HEK293 (cell line): ENCODE measurements around the gene HRC.

Experiments used
- GLIS1 ChIP-seq: fragments of 450-650 bp; formaldehyde crosslinking; IDR thresholded peaks from 2 replicates; pipeline ENCODE4 v1.5.1; 2016; ENCODE audit warnings: missing biosample characterization, missing genetic modification characterization
- GLIS2 ChIP-seq: fragments of 450-650 bp; formaldehyde crosslinking; IDR thresholded peaks from 2 replicates; pipeline ENCODE4 v1.5.1; 2016; ENCODE audit warnings: missing biosample characterization, missing genetic modification characterization
- KLF1 ChIP-seq: fragments of 450-650 bp; formaldehyde crosslinking; IDR thresholded peaks from 2 replicates; pipeline ENCODE4 v1.5.1; 2016; ENCODE audit warnings: missing biosample characterization, missing genetic modification characterization
- MYNN ChIP-seq: fragments of 450-650 bp; formaldehyde crosslinking; IDR thresholded peaks from 2 replicates; pipeline ENCODE4 v1.5.1; 2016; ENCODE audit warnings: missing biosample characterization, missing genetic modification characterization, borderline replicate concordance
- SETDB1 ChIP-seq: IDR thresholded peaks from one replicate; pipeline ENCODE4 v1.6.1; 2017; ENCODE audit warnings: mild to moderate bottlenecking, low read length, moderate library complexity, mixed read lengths; ENCODE audit not compliant: insufficient read length
- SP7 ChIP-seq: fragments of 450-650 bp; formaldehyde crosslinking; IDR thresholded peaks from 2 replicates; pipeline ENCODE4 v1.5.1; 2016; ENCODE audit warnings: missing biosample characterization, missing genetic modification characterization
- TRIM28 ChIP-seq: IDR thresholded peaks from 2 replicates; pipeline ENCODE4 v1.6.1; 2011; ENCODE audit warnings: low read length, control low read depth, borderline replicate concordance
- YY2 ChIP-seq: fragments of 450-650 bp; formaldehyde crosslinking; IDR thresholded peaks from 2 replicates; pipeline ENCODE4 v1.5.1; 2016; ENCODE audit warnings: missing biosample characterization, missing genetic modification characterization
- ZBTB6 ChIP-seq: fragments of 450-650 bp; formaldehyde crosslinking; IDR thresholded peaks from 2 replicates; pipeline ENCODE4 v1.5.1; 2017; ENCODE audit warnings: missing biosample characterization, missing genetic modification characterization
- ZFP3 ChIP-seq: fragments of 450-650 bp; formaldehyde crosslinking; IDR thresholded peaks from 2 replicates; pipeline ENCODE4 v1.5.1; 2016; ENCODE audit warnings: low read depth, missing biosample characterization, missing genetic modification characterization
- ZNF112 ChIP-seq: fragments of 450-650 bp; formaldehyde crosslinking; IDR thresholded peaks from 2 replicates; pipeline ENCODE4 v1.5.0; 2017; ENCODE audit warnings: missing biosample characterization, missing genetic modification characterization
- ZNF114 ChIP-seq: fragments of 450-650 bp; formaldehyde crosslinking; IDR thresholded peaks from 2 replicates; pipeline ENCODE4 v1.5.0; 2017; ENCODE audit warnings: missing biosample characterization, missing genetic modification characterization
- ZNF132 ChIP-seq: fragments of 450-650 bp; formaldehyde crosslinking; IDR thresholded peaks from 2 replicates; pipeline ENCODE4 v1.5.1; 2017; ENCODE audit warnings: missing biosample characterization, missing genetic modification characterization, borderline replicate concordance
- ZNF202 ChIP-seq: fragments of 450-650 bp; formaldehyde crosslinking; IDR thresholded peaks from 2 replicates; pipeline ENCODE4 v1.5.1; 2016; ENCODE audit warnings: missing biosample characterization, missing genetic modification characterization, borderline replicate concordance
- ZNF324 ChIP-seq: fragments of 450-650 bp; formaldehyde crosslinking; IDR thresholded peaks from 2 replicates; pipeline ENCODE4 v1.5.1; 2016; ENCODE audit warnings: missing biosample characterization, missing genetic modification characterization
- ZNF37A ChIP-seq: fragments of 450-650 bp; IDR thresholded peaks from 2 replicates; pipeline ENCODE4 v1.5.1; 2018; ENCODE audit warnings: missing biosample characterization, missing genetic modification characterization
- ZNF391 ChIP-seq: fragments of 450-650 bp; formaldehyde crosslinking; IDR thresholded peaks from 2 replicates; pipeline ENCODE4 v1.5.1; 2016; ENCODE audit warnings: low read depth, missing biosample characterization, missing genetic modification characterization, borderline replicate concordance
- ZNF416 ChIP-seq: fragments of 450-650 bp; formaldehyde crosslinking; IDR thresholded peaks from 2 replicates; pipeline ENCODE4 v1.5.1; 2016; ENCODE audit warnings: missing biosample characterization, missing genetic modification characterization
- ZNF501 ChIP-seq: fragments of 450-650 bp; formaldehyde crosslinking; IDR thresholded peaks from 2 replicates; pipeline ENCODE4 v1.5.1; 2016; ENCODE audit warnings: missing biosample characterization, missing genetic modification characterization
- ZNF518A ChIP-seq: fragments of 450-650 bp; formaldehyde crosslinking; conservative IDR thresholded peaks from 2 replicates; pipeline ENCODE4 v1.5.1; 2016; ENCODE audit warnings: low read depth, missing biosample characterization, missing genetic modification characterization
- ZNF529 ChIP-seq: fragments of 450-650 bp; formaldehyde crosslinking; IDR thresholded peaks from 2 replicates; pipeline ENCODE4 v1.5.1; 2017; ENCODE audit warnings: missing genetic modification characterization, missing biosample characterization; ENCODE audit not compliant: insufficient replicate concordance
- ZNF555 ChIP-seq: fragments of 450-650 bp; formaldehyde crosslinking; conservative IDR thresholded peaks from 2 replicates; pipeline ENCODE4 v1.5.1; 2017; ENCODE audit warnings: missing biosample characterization, mild to moderate bottlenecking, missing genetic modification characterization, inconsistent platforms
- ZNF561 ChIP-seq: fragments of 450-650 bp; IDR thresholded peaks from 2 replicates; pipeline ENCODE4 v1.5.1; 2018; ENCODE audit warnings: missing biosample characterization, missing genetic modification characterization, borderline replicate concordance
- ZNF580 ChIP-seq: fragments of 450-650 bp; formaldehyde crosslinking; IDR thresholded peaks from 2 replicates; pipeline ENCODE4 v1.5.1; 2016; ENCODE audit warnings: missing biosample characterization, missing genetic modification characterization
- ZSCAN23 ChIP-seq: fragments of 450-650 bp; formaldehyde crosslinking; IDR thresholded peaks from 2 replicates; pipeline ENCODE4 v1.5.1; 2016; ENCODE audit warnings: missing biosample characterization, missing genetic modification characterization
- TF ChIP-seq, protein P1 (sequence below): sonication (generic); formaldehyde crosslinking; IDR thresholded peaks from 2 replicates; pipeline ENCODE4 v1.8.1; 2022; ENCODE audit warnings: mild to moderate bottlenecking, moderate library complexity, missing genetic modification reagents
- TF ChIP-seq, protein P2 (sequence below): IDR thresholded peaks from 2 replicates; pipeline ENCODE4 v1.6.1; 2011; ENCODE audit warnings: mild to moderate bottlenecking, low read depth, low read length, borderline replicate concordance
- TF ChIP-seq, protein P3 (sequence below): fragments of 450-650 bp; formaldehyde crosslinking; IDR thresholded peaks from 2 replicates; pipeline ENCODE4 v1.5.1; 2017; ENCODE audit warnings: missing biosample characterization, missing genetic modification characterization

HRC gene

GRCh38 chr19:49150106-49150943, 4.9 kb downstream of the HRC start (continued):
- peak; percentile 7; the same call in 1 of the 2 replicates for TF ChIP-seq ZBTB6 (tag by site-specific recombination)
- no peak for TF ChIP-seq ZNF114
- no peak for TF ChIP-seq YY2
- no peak for TF ChIP-seq ZNF132
- TF ChIP-seq ZNF561, result peak; percentile 38; the same call in 1 of the 2 replicates
- no peak for TF ChIP-seq ZNF202 (tag by site-specific recombination)
- no peak for TF ChIP-seq ZNF37A (tag by site-specific recombination)
- TF ChIP-seq ZNF324, result 0 out of 2 replicates have a peak, but pooled peaks have one; percentile 14
- TF ChIP-seq ZNF529, result no peak
- TF ChIP-seq KLF1 (tag by site-specific recombination), result peak; percentile 27; the same call in 1 of the 2 replicates
- no peak for TF ChIP-seq ZNF555 (tag by site-specific recombination)
- no peak for TF ChIP-seq SETDB1
- 0 out of 2 replicates have a peak, but pooled peaks have one; percentile 5 for TF ChIP-seq ZNF391 (tag by site-specific recombination)
- no peak for TF ChIP-seq ZNF416 (tag by site-specific recombination)
- TF ChIP-seq, protein P1, sequence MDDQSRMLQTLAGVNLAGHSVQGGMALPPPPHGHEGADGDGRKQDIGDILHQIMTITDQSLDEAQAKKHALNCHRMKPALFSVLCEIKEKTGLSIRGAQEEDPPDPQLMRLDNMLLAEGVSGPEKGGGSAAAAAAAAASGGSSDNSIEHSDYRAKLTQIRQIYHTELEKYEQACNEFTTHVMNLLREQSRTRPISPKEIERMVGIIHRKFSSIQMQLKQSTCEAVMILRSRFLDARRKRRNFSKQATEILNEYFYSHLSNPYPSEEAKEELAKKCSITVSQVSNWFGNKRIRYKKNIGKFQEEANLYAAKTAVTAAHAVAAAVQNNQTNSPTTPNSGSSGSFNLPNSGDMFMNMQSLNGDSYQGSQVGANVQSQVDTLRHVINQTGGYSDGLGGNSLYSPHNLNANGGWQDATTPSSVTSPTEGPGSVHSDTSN, result 0 out of 2 replicates have a peak, but pooled peaks have one; percentile 20
- TF ChIP-seq SP7 (tag by site-specific recombination), result peak; percentile 75; the same call in 1 of the 2 replicates
- TF ChIP-seq MYNN, result no peak
- TF ChIP-seq GLIS2, result peak; percentile 60
- TF ChIP-seq GLIS1 (tag by site-specific recombination), result peak; percentile 62; the same call in 1 of the 2 replicates
- TF ChIP-seq ZFP3 (tag by site-specific recombination), result no peak
- no peak for TF ChIP-seq ZNF580 (tag by site-specific recombination)
- TF ChIP-seq, protein P2, sequence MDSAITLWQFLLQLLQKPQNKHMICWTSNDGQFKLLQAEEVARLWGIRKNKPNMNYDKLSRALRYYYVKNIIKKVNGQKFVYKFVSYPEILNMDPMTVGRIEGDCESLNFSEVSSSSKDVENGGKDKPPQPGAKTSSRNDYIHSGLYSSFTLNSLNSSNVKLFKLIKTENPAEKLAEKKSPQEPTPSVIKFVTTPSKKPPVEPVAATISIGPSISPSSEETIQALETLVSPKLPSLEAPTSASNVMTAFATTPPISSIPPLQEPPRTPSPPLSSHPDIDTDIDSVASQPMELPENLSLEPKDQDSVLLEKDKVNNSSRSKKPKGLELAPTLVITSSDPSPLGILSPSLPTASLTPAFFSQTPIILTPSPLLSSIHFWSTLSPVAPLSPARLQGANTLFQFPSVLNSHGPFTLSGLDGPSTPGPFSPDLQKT, result no peak
- TF ChIP-seq ZNF501 (tag by site-specific recombination), result no peak
- TF ChIP-seq TRIM28, result 0 out of 2 replicates have a peak, but pooled peaks have one; percentile 15
- TF ChIP-seq ZNF518A, result no peak
- TF ChIP-seq, protein P3, sequence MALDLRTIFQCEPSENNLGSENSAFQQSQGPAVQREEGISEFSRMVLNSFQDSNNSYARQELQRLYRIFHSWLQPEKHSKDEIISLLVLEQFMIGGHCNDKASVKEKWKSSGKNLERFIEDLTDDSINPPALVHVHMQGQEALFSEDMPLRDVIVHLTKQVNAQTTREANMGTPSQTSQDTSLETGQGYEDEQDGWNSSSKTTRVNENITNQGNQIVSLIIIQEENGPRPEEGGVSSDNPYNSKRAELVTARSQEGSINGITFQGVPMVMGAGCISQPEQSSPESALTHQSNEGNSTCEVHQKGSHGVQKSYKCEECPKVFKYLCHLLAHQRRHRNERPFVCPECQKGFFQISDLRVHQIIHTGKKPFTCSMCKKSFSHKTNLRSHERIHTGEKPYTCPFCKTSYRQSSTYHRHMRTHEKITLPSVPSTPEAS, result no peak
- no peak for TF ChIP-seq ZSCAN23
- TF ChIP-seq ZNF112, result no peak
